ENCODE data around the gene PLD3.
"Not testable (repeated sequence)": the region's sequence is repeated elsewhere in the genome, so short reads cannot be mapped to it uniquely, and the experiment has no call there.

The PLD3 gene

GRCh38 chr19:40392123-40392522, 43.6 kb downstream of the PLD3 start:
- no peak for DNase-seq

- DNase-seq = peak; percentile 35
Observed at GRCh38 chr19:40392894-40393517, 44.5 kb downstream of the PLD3 start.

GRCh38 chr19:40393894-40394815, 45.7 kb downstream of the PLD3 start:
- no peak for DNase-seq

- no peak for DNase-seq
Observed at GRCh38 chr19:40394816-40395210, 46.3 kb downstream of the PLD3 start.

GRCh38 chr19:40395956-40396355, 47.5 kb downstream of the PLD3 start:
- no peak for DNase-seq

- no peak for DNase-seq
Observed at GRCh38 chr19:40396886-40397567, 48.5 kb downstream of the PLD3 start.

- no peak for DNase-seq
Observed at GRCh38 chr19:40397568-40397906, 49.0 kb downstream of the PLD3 start.

- DNase-seq = no peak
Observed at GRCh38 chr19:40398417-40399131, 50.1 kb downstream of the PLD3 start.

- no peak for DNase-seq
Observed at GRCh38 chr19:40400559-40400958, 52.1 kb downstream of the PLD3 start.

- peak; percentile 55 for DNase-seq
Observed at GRCh38 chr19:40403262-40403984, 54.9 kb downstream of the PLD3 start.

GRCh38 chr19:40407714-40408597, 59.5 kb downstream of the PLD3 start:
- no peak for DNase-seq

GRCh38 chr19:40408598-40408925, 60.1 kb downstream of the PLD3 start:
- not testable (repeated sequence) for DNase-seq

- DNase-seq = no peak
Observed at GRCh38 chr19:40410030-40410389, 61.5 kb downstream of the PLD3 start.

- DNase-seq = no peak
Observed at GRCh38 chr19:40411125-40411842, 62.8 kb downstream of the PLD3 start.

- DNase-seq = no peak
Observed at GRCh38 chr19:40411958-40412499, 63.5 kb downstream of the PLD3 start.

GRCh38 chr19:40412866-40413265, 64.4 kb downstream of the PLD3 start:
- no peak for DNase-seq

- no peak for DNase-seq
Observed at GRCh38 chr19:40413291-40413845, 64.9 kb downstream of the PLD3 start, which contains the start of gene PRX. Gene PRX (minus strand): TSS chr19:40413378. CDS start chr19:40407932, 5,446 bp downstream.

GRCh38 chr19:40414542-40415535, 66.3 kb downstream of the PLD3 start:
- DNase-seq = no peak

- no peak for DNase-seq
Observed at GRCh38 chr19:40415768-40416167, 67.3 kb downstream of the PLD3 start.
